K562 (cell line): Measurements from ENCODE around the gene GABRG2. TPM values are rescaled to one million over a fixed set of nuclear protein-coding genes. Genes with fewer than 3 reads are reported as not detected.

ENCODE experiments used
- ATAC-seq: fragments of 200-7000 bp; cut with Tn5 transposase; 3 replicates; pipeline ENCODE4 v1.9.1; 2020; ENCODE audit warnings: moderate library complexity
- BruUV-seq: library from RNA; stranded (reverse); fragments of 400-500 nt; replicated peaks from 2 replicates; lab custom pipeline; 2021; lab: Mats Ljungman, UMichigan
- CTCF ChIA-PET: fragments of 300-600 bp; formaldehyde crosslinking; extraction: SDS; loops from one replicate; lab custom pipeline; 2021; ENCODE audit warnings: low intra/inter-chr PET ratio; lab: Yijun Ruan, JAX
- POLR2A ChIA-PET: fragments of 300-600, 350-650 bp; sonication (Branson Sonifier 250); formaldehyde crosslinking; extraction: SDS; loops from one replicate; lab custom pipeline; 2021; ENCODE audit warnings: antibody characterized with exemption, inconsistent platforms; lab: Yijun Ruan, JAX
- DNase-seq, 4 experiments: peaks; one replicate each; pipeline versions ENCODE4 v3.0.0 to v3.0.0-alpha.2; 2011 to 2018; ENCODE audit warnings: low spot score in 3 of 4, mixed read lengths in 3 of 4; ENCODE audit errors: extremely low read depth in 1 of 4
- FAIRE-seq: peaks from 2 replicates; lab custom pipeline; 2011; peaks lifted over from hg19 to GRCh38; lab: Jason Lieb, UNC
- H2AFZ ChIP-seq: 2 replicates; pipeline ENCODE4 v1.6.0; 2011; ENCODE audit warnings: low read depth, low read length, control low read depth, inconsistent platforms
- H3K27ac ChIP-seq: fragments of 200-600 bp; 3 replicates; pipeline ENCODE4 v1.8.0; 2011; ENCODE audit warnings: low read depth, mild to moderate bottlenecking, control low read depth, inconsistent platforms, low read length, moderate library complexity, mixed read lengths; ENCODE audit errors: extremely low read depth
- H3K27me3 ChIP-seq, 2 experiments: fragments of 300-600 bp in 1 of 2; 2 replicates in 1 of 2; 3 replicates in 1 of 2; pipeline versions ENCODE4 v1.6.0 to v1.8.0; 2011; ENCODE audit warnings: inconsistent platforms in 2 of 2, low read length in 2 of 2, mild to moderate bottlenecking in 1 of 2, mixed read lengths in 1 of 2, moderate library complexity in 1 of 2; ENCODE audit not compliant: control insufficient read depth in 2 of 2, insufficient read depth in 2 of 2
- H3K36me3 ChIP-seq: fragments of 300-600 bp; 3 replicates; pipeline ENCODE4 v1.8.0; 2011; ENCODE audit warnings: mild to moderate bottlenecking, low read length, inconsistent platforms; ENCODE audit not compliant: control insufficient read depth, insufficient read depth
- H3K4me1 ChIP-seq, 2 experiments: fragments of 200-600 bp in 1 of 2; replicated peaks in 1 of 2; 2 replicates in 1 of 2; 3 replicates in 1 of 2; pipeline versions ENCODE4 v1.5.1 to v1.8.0; 2011; ENCODE audit warnings: inconsistent platforms in 2 of 2, low read length in 2 of 2, mild to moderate bottlenecking in 1 of 2, mixed read lengths in 1 of 2, moderate library complexity in 1 of 2; ENCODE audit not compliant: control insufficient read depth in 2 of 2, insufficient read depth in 2 of 2
- H3K4me2 ChIP-seq: 2 replicates; pipeline ENCODE4 v1.6.1; 2011; ENCODE audit warnings: low read length, control low read depth, inconsistent platforms, mixed read lengths; ENCODE audit not compliant: insufficient read depth
- H3K4me3 ChIP-seq: fragments of 200-600 bp; sonication (generic), shearing (Covaris generic); 2 replicates; pipeline ENCODE4 v1.5.1; 2016; ENCODE audit warnings: control low read depth, inconsistent platforms
- H3K79me2 ChIP-seq: fragments of 200-600 bp; 3 replicates; pipeline ENCODE4 v1.8.0; 2011; ENCODE audit warnings: low read length, inconsistent platforms; ENCODE audit not compliant: control insufficient read depth, insufficient read depth
- H3K9ac ChIP-seq, 2 experiments: 2 replicates each; pipeline versions ENCODE4 v1.6.0 to v1.6.1; 2011; ENCODE audit warnings: low read depth in 2 of 2, low read length in 2 of 2, control low read depth in 1 of 2, inconsistent platforms in 1 of 2, mild to moderate bottlenecking in 1 of 2, mixed read lengths in 1 of 2; ENCODE audit not compliant: insufficient read depth in 1 of 2
- H3K9me1 ChIP-seq: one replicate; pipeline ENCODE4 v1.6.0; 2011; ENCODE audit warnings: inconsistent platforms, mild to moderate bottlenecking, low read length, moderate library complexity; ENCODE audit not compliant: control insufficient read depth, insufficient read depth
- H3K9me3 ChIP-seq: replicated peaks from 2 replicates; pipeline ENCODE4 v1.5.1; 2011; ENCODE audit warnings: low read depth, low read length, inconsistent platforms; ENCODE audit not compliant: control insufficient read depth, insufficient read depth
- H4K20me1 ChIP-seq: replicated peaks from 2 replicates; pipeline ENCODE4 v1.6.1; 2011; ENCODE audit warnings: low read length, inconsistent platforms, mixed read lengths; ENCODE audit not compliant: control insufficient read depth, insufficient read depth
- EHMT2 ChIP-seq: fragments of 450-650 bp; IDR thresholded peaks from 2 replicates; pipeline ENCODE4 v1.6.1; 2018; ENCODE audit warnings: antibody characterized with exemption
- MEF2D ChIP-seq: conservative IDR thresholded peaks from 2 replicates; pipeline ENCODE4 v1.6.1; 2016; ENCODE audit warnings: low read depth, missing genetic modification characterization, missing compliant biosample characterization
- PHB2 ChIP-seq: fragments of 450-650 bp; IDR thresholded peaks from 2 replicates; pipeline ENCODE4 v1.6.1; 2017; ENCODE audit warnings: low read depth
- PKNOX1 ChIP-seq: fragments of 450-650 bp; IDR thresholded peaks from 2 replicates; pipeline ENCODE4 v1.6.1; 2016
- RAD21 ChIP-seq, 2 experiments: fragments of 250-450 bp in 1 of 2; fragments of 450-650 bp in 1 of 2; sonication (Bioruptor Pico) in 1 of 2; formaldehyde crosslinking in 1 of 2; IDR thresholded peaks in 1 of 2; conservative IDR thresholded peaks in 1 of 2; 2 replicates each; pipeline versions ENCODE4 v1.4.0 to v1.8.0; 2020 to 2022; ENCODE audit warnings: mild to moderate bottlenecking in 2 of 2, moderate library complexity in 1 of 2
- RBBP5 ChIP-seq: fragments of 200-600 bp; sonication (generic); IDR thresholded peaks from 2 replicates; pipeline ENCODE4 v1.6.1; 2012; ENCODE audit warnings: borderline replicate concordance, mild to moderate bottlenecking, low read length, control low read depth, inconsistent platforms; ENCODE audit not compliant: insufficient read depth, poor library complexity, severe bottlenecking
- RBM34 ChIP-seq: fragments of 200-400 bp; formaldehyde crosslinking; IDR thresholded peaks from 2 replicates; pipeline ENCODE4 v1.6.1; 2018; ENCODE audit warnings: low read length, borderline replicate concordance; ENCODE audit not compliant: insufficient read depth
- SNIP1 ChIP-seq: fragments of 450-650 bp; IDR thresholded peaks from 2 replicates; pipeline ENCODE4 v1.7.1; 2017; ENCODE audit warnings: low read depth, mild to moderate bottlenecking
- TAF15 ChIP-seq: fragments of 200-400 bp; formaldehyde crosslinking; IDR thresholded peaks from 2 replicates; pipeline ENCODE4 v1.6.1; 2017; ENCODE audit warnings: mild to moderate bottlenecking, low read depth, low read length, moderate library complexity
- ZNF143 ChIP-seq: sonication (generic); formaldehyde crosslinking; IDR thresholded peaks from 2 replicates; pipeline ENCODE4 v1.9.0; 2022; ENCODE audit warnings: mild to moderate bottlenecking, missing genetic modification reagents
- ZNF274 ChIP-seq: IDR thresholded peaks from 2 replicates; pipeline ENCODE4 v1.6.1; 2011; ENCODE audit warnings: low read depth, mild to moderate bottlenecking, low read length, moderate library complexity, borderline replicate concordance
- ZNF511 ChIP-seq: sonication (generic); formaldehyde crosslinking; IDR thresholded peaks from 2 replicates; pipeline ENCODE4 v1.8.0; 2022; ENCODE audit warnings: mild to moderate bottlenecking, missing genetic modification reagents
- WGBS: fragments of 100-300 bp; shearing (Covaris generic); methylation state at CpG from one replicate; pipeline ENCODE4 v1.1.6; 2016; ENCODE audit warnings: low coverage, mixed read lengths; ENCODE audit not compliant: insufficient coverage; ENCODE audit errors: missing lambda C conversion rate; 5-methylcytosine and 5-hydroxymethylcytosine counted together
- in situ Hi-C: fragments of 300-500 bp; cut with MboI; formaldehyde crosslinking; loops from 4 replicates; pipeline ENCODE4 v1.15.0; 2018; ENCODE audit warnings: inconsistent platforms, mixed read lengths
- intact Hi-C: fragments of 100-400 bp; cut with micrococcal nuclease; formaldehyde crosslinking; loops from 2 replicates; pipeline ENCODE4 v1.14.2; 2022
- polyA plus RNA-seq, 8 experiments: library from polyadenylated mRNA; depleted of rRNA in 4 of 8; stranded (reverse) in 5 of 8; unstranded in 3 of 8; fragments of >200 nt; fragmentation: Nextera tagmentation in 2 of 8; fragmentation: Illumina TruSeq in 1 of 8; extraction: Ambion mirVana in 2 of 8; extraction: Trizol in 1 of 8; gene quantifications; 2 replicates each; pipeline versions ENCODE4 v1.2.1 to v1.2.3, GENCODE V29; 2011 to 2014; ENCODE audit warnings: inconsistent platforms in 1 of 8, missing spikeins in 1 of 8
- total RNA-seq, 7 experiments: library from RNA; depleted of rRNA in 6 of 7; stranded (reverse); fragments of >200 nt in 6 of 7; fragmentation: Illumina TruSeq in 2 of 7; extraction: Trizol in 2 of 7; gene quantifications; 2 replicates each; pipeline versions ENCODE4 v1.2.1 to v1.2.3, GENCODE V29; 2011 to 2021; ENCODE audit warnings: low replicate concordance in 1 of 7
- TF ChIP-seq, protein P1 (sequence below): sonication (generic); formaldehyde crosslinking; IDR thresholded peaks from 2 replicates; pipeline ENCODE4 v1.8.1; 2022; ENCODE audit warnings: missing genetic modification reagents

Gene GABRG2
- total and polyA plus RNA-seq, 9 of the 15 experiments (the other 6 are each of a cell fraction or from before 2014, with no cell fraction given), result 0.03 to 1.2 (median 0.30) TPM; not detected in 3

DNA sequence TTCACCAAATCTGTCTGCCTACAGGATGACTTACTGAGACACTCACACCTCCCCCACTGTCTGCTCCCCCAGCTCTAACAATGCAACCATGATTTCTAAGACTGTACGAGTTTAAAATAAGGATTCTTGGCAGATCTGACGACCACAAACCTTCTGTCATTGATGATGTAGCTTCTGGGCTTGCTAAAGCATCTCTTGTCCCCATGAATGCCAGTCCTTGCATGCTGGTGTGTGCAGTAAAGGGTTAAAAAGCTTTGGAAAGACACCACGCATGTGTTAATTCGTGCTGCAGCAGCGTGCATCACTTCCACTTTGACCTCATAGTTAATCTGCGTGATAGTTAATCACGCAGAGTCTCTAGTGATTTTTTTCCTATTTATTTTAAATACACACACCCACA, 411 bp upstream of the GABRG2 start:
- 2% methylated on average over 7 of the region's 7 CpGs for WGBS
- no peaks in the 10 kb centered on the region for H3K79me2 ChIP-seq
- H4K20me1 ChIP-seq, result no peaks in the 10 kb centered on the region
- H3K4me3 ChIP-seq, result no peak overlapping the region
- H3K4me2 ChIP-seq, result no peak overlapping the region
- intact Hi-C loops (no loop called here), in situ Hi-C loops (no loop called here)
- H2AFZ ChIP-seq, result no peak overlapping the region
- no peaks in the 10 kb centered on the region for H3K9me1 ChIP-seq
- ATAC-seq, result no peak
- no peak overlapping the region for H3K9ac ChIP-seq
- ChIA-PET CTCF (no interaction called here), POLR2A (no interaction called here)
- no peak for FAIRE-seq
- no peaks in the 10 kb centered on the region for H3K27me3 ChIP-seq
- H3K27ac ChIP-seq, result no peak overlapping the region
- H3K36me3 ChIP-seq, result no peaks in the 10 kb centered on the region
- DNase-seq, result no peak
- BruUV-seq, result no TSS peak
- TF ChIP-seq EHMT2 (no peak), RBM34 (no peak), PHB2 (no peak), ZNF143 (CRISPR knock-in tag) (no peak), RAD21 (CRISPR knock-in tag; conservative IDR thresholded peaks at IDR 0.05 in 1 of 2, IDR thresholded peaks at IDR 0.05 in 1 of 2) (no peak), SNIP1 (no peak), ZNF274 (no peak), ZNF511 (CRISPR knock-in tag) (no peak), TAF15 (no peak), RBBP5 (no peak), PKNOX1 (no peak), MEF2D (tag) (no peak)
- TF ChIP-seq, protein P1, sequence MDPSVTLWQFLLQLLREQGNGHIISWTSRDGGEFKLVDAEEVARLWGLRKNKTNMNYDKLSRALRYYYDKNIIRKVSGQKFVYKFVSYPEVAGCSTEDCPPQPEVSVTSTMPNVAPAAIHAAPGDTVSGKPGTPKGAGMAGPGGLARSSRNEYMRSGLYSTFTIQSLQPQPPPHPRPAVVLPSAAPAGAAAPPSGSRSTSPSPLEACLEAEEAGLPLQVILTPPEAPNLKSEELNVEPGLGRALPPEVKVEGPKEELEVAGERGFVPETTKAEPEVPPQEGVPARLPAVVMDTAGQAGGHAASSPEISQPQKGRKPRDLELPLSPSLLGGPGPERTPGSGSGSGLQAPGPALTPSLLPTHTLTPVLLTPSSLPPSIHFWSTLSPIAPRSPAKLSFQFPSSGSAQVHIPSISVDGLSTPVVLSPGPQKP (CRISPR knock-in tag), result no peak
- no peaks in the 10 kb centered on the region for H3K4me1 ChIP-seq
- H3K9me3 ChIP-seq, result no peaks in the 10 kb centered on the region; the same call in 1 of the 2 replicates
